Measurements from ENCODE around the gene PPP1R37. TPM values are rescaled to one million over a fixed set of nuclear protein-coding genes. Genes with fewer than 3 reads are reported as not detected.

PPP1R37 gene, protein sequence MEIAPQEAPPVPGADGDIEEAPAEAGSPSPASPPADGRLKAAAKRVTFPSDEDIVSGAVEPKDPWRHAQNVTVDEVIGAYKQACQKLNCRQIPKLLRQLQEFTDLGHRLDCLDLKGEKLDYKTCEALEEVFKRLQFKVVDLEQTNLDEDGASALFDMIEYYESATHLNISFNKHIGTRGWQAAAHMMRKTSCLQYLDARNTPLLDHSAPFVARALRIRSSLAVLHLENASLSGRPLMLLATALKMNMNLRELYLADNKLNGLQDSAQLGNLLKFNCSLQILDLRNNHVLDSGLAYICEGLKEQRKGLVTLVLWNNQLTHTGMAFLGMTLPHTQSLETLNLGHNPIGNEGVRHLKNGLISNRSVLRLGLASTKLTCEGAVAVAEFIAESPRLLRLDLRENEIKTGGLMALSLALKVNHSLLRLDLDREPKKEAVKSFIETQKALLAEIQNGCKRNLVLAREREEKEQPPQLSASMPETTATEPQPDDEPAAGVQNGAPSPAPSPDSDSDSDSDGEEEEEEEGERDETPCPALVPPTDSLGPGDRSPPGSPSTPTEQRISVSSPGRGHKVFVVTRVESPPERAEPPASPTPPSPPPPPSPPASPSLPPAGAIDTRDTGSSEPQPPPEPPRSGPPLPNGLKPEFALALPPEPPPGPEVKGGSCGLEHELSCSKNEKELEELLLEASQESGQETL
- total RNA-seq: 16.2 TPM

DNA sequence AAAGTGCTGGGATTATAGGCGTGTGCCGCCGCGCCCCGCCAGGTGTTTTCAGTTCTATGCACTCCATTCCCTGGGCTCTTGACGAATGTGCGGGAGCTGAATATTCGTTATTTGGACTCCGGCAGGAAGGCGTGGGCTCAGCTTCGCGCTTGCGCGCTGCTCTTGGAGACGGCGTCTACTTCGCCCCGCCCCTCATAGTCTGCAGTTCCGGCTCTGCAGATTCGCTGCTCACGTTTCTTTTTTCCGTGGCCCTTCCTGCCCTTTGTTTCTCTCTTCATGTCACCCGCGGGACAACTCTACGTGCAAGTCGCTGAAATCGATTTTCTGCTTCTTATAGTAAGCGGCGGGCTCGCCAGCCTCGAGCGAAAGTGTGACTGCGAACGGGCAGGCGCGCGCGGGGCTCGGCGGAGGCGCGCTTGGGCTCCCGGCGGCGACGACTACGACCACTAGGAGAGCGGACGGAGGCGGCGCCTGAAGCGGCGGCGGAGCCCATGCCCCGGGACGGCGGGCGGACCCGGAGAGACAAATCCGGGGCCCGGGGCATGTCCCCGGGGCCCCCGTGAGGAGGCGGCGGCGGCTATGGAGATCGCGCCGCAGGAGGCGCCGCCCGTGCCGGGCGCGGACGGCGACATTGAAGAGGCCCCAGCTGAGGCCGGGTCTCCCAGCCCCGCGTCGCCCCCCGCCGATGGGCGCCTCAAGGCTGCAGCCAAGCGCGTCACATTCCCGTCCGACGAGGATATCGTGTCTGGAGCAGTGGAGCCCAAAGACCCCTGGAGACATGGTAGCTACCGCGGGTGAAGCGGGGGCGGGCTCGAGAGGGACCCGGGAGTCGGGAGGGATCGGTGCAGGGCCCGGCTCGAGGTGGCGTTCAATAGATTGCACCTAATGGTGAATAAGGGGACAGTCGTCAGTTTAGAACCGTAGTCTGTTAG, at the start of gene PPP1R37:
Gene PPP1R37 (plus strand): TSS at position 433 of the 932 bp plus-strand sequence. CDS start 147 bp downstream, at position 580.
- no peaks in the 10 kb centered on the region for H3K27me3 ChIP-seq (ENCODE audit: control insufficient read depth in 3 of 3, insufficient read depth in 3 of 3, low read length in 3 of 3)
- peaks cover 55 to 63% (median 55%) of the 10 kb centered on the region in 3 donors for H3K4me1 ChIP-seq (ENCODE audit: control insufficient read depth in 3 of 3, insufficient read depth in 3 of 3, low read length in 3 of 3)
- peak within 1 kb of the TSS; percentile 95 for H3K27ac ChIP-seq (ENCODE audit: low read depth, low read length)
- peak within 1 kb of the TSS; percentile 78 to 91 (median 90) for H3K4me3 ChIP-seq (ENCODE audit: low read length in 3 of 3)
- peaks cover 4 to 11% (median 8%) of the 10 kb centered on the region in 3 donors for H3K36me3 ChIP-seq (ENCODE audit: control insufficient read depth in 3 of 3, insufficient read depth in 3 of 3, low read length in 3 of 3)
- H3K9ac ChIP-seq (ENCODE audit: low read depth in 1 of 3, low read length in 3 of 3): peak within 1 kb of the TSS; percentile 91 to 96 (median 94)
- no peaks in the 10 kb centered on the region for H3K9me3 ChIP-seq (ENCODE audit: control insufficient read depth in 3 of 3, low read length in 3 of 3)

DNA sequence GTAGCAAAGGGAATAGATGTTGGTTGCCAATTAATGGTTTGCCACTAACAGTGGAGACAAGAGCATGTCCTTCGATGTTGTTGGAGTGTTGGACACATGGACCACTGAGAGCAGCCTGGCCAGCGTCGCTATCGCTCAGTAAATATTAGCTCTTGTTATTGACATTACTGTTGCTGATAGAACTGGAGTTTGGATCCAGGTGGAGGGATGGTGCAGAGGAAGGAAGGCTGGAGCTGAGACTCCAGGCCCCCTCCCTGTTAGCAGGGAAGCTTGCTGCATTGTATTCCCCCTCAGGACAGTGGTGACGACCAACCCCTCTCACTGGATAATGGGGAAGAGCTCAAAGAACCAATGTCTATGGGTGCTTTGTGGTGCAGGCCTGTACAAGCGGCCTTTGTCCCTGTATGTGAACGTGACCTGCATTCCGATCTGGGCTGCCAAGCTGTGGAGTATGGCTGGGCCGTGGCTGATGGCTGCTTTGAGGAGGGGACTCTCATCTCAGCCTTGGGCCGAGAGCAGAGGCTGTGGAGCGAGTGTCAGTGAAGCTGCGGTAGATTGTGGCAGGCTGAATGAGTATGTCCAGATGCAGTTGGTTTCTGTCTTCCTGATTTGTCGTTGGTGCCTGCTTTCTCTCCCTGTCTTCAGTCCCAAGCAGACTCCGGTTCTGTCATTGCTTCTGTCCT, 47.2 kb upstream of the PPP1R37 start:
- Histone ChIP-seq H3K4me3 (ENCODE audit: low read length in 3 of 3) (no peak overlapping the region), H3K9ac (ENCODE audit: low read depth in 1 of 3, low read length in 3 of 3) (peak overlapping the region in 1 of 3 donors; percentile 40), H3K4me1 (ENCODE audit: control insufficient read depth in 3 of 3, insufficient read depth in 3 of 3, low read length in 3 of 3) (peaks cover 18 to 38% (median 28%) of the 10 kb centered on the region in 3 donors), H3K36me3 (ENCODE audit: control insufficient read depth in 3 of 3, insufficient read depth in 3 of 3, low read length in 3 of 3) (peaks cover 37 to 43% (median 42%) of the 10 kb centered on the region in 3 donors), H3K27ac (ENCODE audit: low read depth, low read length) (no peak overlapping the region), H3K27me3 (ENCODE audit: control insufficient read depth in 3 of 3, insufficient read depth in 3 of 3, low read length in 3 of 3) (no peaks in the 10 kb centered on the region), H3K9me3 (ENCODE audit: control insufficient read depth in 3 of 3, low read length in 3 of 3) (no peaks in the 10 kb centered on the region)

DNA sequence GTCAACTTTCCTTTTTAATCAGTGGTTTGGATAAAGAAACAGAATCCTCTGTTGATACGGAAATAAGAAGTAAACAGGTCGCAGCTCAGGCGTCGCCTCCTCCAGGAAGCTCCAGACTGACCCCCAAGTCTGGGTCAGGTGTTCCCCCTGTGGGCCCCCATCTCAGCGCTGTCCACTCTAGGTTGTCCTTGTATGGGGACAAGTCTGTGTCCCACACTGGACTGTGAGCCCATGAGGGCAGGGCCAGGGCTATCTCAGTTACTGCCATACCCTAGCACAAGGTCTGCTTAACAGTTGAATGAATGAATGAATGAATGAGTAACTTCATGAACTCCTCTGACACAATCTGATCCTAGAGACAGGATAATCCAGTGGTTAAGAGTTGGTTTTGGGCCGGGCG, 46.6 kb upstream of the PPP1R37 start:
- no peak overlapping the region for H3K9ac ChIP-seq (ENCODE audit: low read depth in 1 of 3, low read length in 3 of 3)
- H3K9me3 ChIP-seq (ENCODE audit: control insufficient read depth in 3 of 3, low read length in 3 of 3): no peaks in the 10 kb centered on the region
- no peak overlapping the region for H3K27ac ChIP-seq (ENCODE audit: low read depth, low read length)
- no peak overlapping the region for H3K4me3 ChIP-seq (ENCODE audit: low read length in 3 of 3)
- H3K27me3 ChIP-seq (ENCODE audit: control insufficient read depth in 3 of 3, insufficient read depth in 3 of 3, low read length in 3 of 3): no peaks in the 10 kb centered on the region
- H3K4me1 ChIP-seq (ENCODE audit: control insufficient read depth in 3 of 3, insufficient read depth in 3 of 3, low read length in 3 of 3): peaks cover 17 to 35% (median 26%) of the 10 kb centered on the region in 3 donors
- H3K36me3 ChIP-seq (ENCODE audit: control insufficient read depth in 3 of 3, insufficient read depth in 3 of 3, low read length in 3 of 3): peaks cover 33 to 39% (median 39%) of the 10 kb centered on the region in 3 donors

DNA sequence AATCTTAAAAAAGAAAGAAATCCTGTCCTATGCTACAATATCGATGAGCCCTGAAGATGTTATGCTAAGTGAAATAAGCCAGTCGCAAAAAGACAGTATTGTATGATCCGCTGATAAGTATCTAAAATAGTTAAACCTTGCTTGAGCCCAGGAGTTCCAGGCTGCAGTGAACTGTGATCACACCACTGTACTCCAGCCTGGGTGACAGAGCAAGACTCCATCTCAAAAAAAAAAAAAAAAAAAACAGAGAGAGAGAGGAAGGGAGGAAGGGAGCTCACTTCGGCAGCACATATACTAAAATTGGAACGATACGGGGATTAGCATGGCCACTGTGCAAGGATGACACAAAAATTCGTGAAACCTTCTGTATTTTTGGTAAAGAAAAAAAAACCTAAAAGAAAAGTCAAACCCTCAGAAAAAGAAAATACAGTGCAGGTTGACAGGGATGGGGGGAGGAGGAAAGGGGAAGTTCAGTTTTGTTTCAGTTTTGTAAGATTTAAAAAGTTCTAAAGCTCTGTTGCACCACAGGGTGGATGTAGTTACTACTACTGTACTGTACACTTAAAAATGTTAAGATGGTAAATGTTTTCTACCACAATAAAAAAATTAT, 45.7 kb upstream of the PPP1R37 start:
- Histone ChIP-seq H3K4me3 (ENCODE audit: low read length in 3 of 3) (no peak overlapping the region), H3K27ac (ENCODE audit: low read depth, low read length) (no peak overlapping the region), H3K4me1 (ENCODE audit: control insufficient read depth in 3 of 3, insufficient read depth in 3 of 3, low read length in 3 of 3) (peaks cover 10 to 28% (median 21%) of the 10 kb centered on the region in 3 donors), H3K9ac (ENCODE audit: low read depth in 1 of 3, low read length in 3 of 3) (no peak overlapping the region), H3K27me3 (ENCODE audit: control insufficient read depth in 3 of 3, insufficient read depth in 3 of 3, low read length in 3 of 3) (no peaks in the 10 kb centered on the region), H3K9me3 (ENCODE audit: control insufficient read depth in 3 of 3, low read length in 3 of 3) (no peaks in the 10 kb centered on the region), H3K36me3 (ENCODE audit: control insufficient read depth in 3 of 3, insufficient read depth in 3 of 3, low read length in 3 of 3) (peaks cover 30 to 38% (median 33%) of the 10 kb centered on the region in 3 donors)

DNA sequence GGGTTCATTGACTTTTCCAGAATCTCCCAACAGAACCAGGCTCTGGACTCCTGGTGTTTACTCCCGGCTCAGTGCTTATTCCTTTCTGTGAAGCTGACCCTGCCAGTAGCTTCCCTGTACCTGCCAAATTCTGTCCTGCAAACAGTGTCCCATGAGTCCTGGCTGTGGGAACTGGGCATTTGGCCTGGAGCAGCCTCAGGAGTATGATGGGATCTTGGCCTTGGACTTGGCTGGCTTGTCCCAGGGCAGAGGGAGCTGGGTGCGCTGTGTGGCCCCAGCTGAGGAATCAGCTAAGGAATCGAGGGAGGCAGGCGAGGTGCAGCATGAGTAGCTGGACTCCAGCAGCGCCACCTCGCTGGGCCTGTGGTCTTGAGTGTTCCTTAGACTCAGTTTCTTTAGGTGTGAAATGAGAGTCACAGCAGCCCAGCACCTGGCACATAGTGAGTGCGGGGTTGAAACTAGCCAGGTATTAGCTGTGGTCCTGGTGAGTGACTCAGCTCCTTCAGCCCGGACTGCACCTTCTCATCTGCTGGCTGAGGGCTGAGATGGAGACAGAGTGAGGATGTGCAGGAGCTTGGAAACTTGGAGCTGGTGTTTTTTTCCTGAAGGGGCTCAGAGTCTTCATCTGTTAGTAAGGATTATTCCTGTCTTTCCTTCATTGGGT, 43.8 kb upstream of the PPP1R37 start:
- H3K4me3 ChIP-seq (ENCODE audit: low read length in 3 of 3): peak overlapping the region in 1 of 3 donors; percentile 6
- H3K9me3 ChIP-seq (ENCODE audit: control insufficient read depth in 3 of 3, low read length in 3 of 3): no peaks in the 10 kb centered on the region
- H3K36me3 ChIP-seq (ENCODE audit: control insufficient read depth in 3 of 3, insufficient read depth in 3 of 3, low read length in 3 of 3): peaks cover 33 to 43% (median 35%) of the 10 kb centered on the region in 3 donors
- no peaks in the 10 kb centered on the region for H3K27me3 ChIP-seq (ENCODE audit: control insufficient read depth in 3 of 3, insufficient read depth in 3 of 3, low read length in 3 of 3)
- H3K27ac ChIP-seq (ENCODE audit: low read depth, low read length): no peak overlapping the region
- peak overlapping the region in 2 of 3 donors; percentile 33 to 45 for H3K9ac ChIP-seq (ENCODE audit: low read depth in 1 of 3, low read length in 3 of 3)
- H3K4me1 ChIP-seq (ENCODE audit: control insufficient read depth in 3 of 3, insufficient read depth in 3 of 3, low read length in 3 of 3): peaks cover 10 to 28% (median 21%) of the 10 kb centered on the region in 3 donors

DNA sequence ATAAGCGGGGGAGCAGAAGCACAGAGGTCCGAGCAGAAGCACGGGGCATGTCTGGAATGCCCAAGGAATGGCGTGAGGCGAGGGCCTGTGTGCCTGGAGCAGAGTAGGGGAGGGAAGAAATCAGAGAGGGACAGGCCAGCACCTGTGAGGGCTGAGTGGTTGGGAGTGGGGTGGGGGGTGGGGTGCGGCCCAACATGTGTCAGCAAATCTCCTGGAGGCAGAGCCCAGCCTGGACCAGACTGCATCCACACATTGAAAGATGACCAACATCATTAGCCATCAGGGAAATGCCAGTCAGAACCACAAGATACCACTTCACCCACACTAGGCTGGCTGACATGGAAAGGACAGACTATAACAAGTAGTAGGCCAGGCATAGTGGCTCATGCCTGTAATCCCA, 42.9 kb upstream of the PPP1R37 start:
- Histone ChIP-seq H3K4me3 (ENCODE audit: low read length in 3 of 3) (no peak overlapping the region), H3K9ac (ENCODE audit: low read depth in 1 of 3, low read length in 3 of 3) (peak overlapping the region in 1 of 3 donors; percentile 40), H3K27ac (ENCODE audit: low read depth, low read length) (no peak overlapping the region), H3K4me1 (ENCODE audit: control insufficient read depth in 3 of 3, insufficient read depth in 3 of 3, low read length in 3 of 3) (peaks cover 10 to 28% (median 21%) of the 10 kb centered on the region in 3 donors), H3K9me3 (ENCODE audit: control insufficient read depth in 3 of 3, low read length in 3 of 3) (no peaks in the 10 kb centered on the region), H3K27me3 (ENCODE audit: control insufficient read depth in 3 of 3, insufficient read depth in 3 of 3, low read length in 3 of 3) (no peaks in the 10 kb centered on the region), H3K36me3 (ENCODE audit: control insufficient read depth in 3 of 3, insufficient read depth in 3 of 3, low read length in 3 of 3) (peaks cover 34 to 39% (median 34%) of the 10 kb centered on the region in 3 donors)

DNA sequence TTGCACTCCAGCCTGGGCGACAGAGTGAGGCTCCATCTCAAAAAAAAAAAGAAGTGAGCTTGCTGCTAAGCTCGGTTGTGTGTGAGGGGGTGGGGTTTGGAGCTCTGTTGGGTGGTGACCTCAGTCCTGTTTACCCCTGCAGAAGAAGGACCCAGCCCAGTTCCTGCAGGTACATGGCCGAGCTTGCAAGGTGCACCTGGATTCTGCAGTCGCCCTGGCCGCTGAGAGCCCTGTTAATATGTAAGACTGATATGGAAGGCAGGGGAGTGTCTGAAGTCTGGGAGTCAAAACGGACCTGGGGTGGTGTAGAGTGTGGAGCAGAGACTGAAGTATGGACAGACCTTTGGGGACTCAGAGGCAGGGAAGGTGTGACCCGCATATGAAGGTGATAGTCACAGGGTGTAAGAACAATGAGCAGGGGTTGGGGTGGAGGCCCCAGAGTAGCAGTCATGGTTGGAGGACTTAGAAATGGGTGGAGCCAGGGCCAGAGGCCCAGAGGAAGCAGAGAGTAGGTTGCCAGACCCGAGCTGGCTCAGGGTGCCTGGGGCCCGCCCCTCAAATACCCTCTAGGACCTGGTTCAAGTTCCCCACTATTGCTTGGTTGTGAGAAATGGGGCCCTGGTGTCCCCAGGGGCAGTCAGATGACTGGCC, 40.9 kb upstream of the PPP1R37 start:
- no peak overlapping the region for H3K4me3 ChIP-seq (ENCODE audit: low read length in 3 of 3)
- no peak overlapping the region for H3K9ac ChIP-seq (ENCODE audit: low read depth in 1 of 3, low read length in 3 of 3)
- peaks cover 10 to 16% (median 16%) of the 10 kb centered on the region in 3 donors for H3K4me1 ChIP-seq (ENCODE audit: control insufficient read depth in 3 of 3, insufficient read depth in 3 of 3, low read length in 3 of 3)
- no peak overlapping the region for H3K27ac ChIP-seq (ENCODE audit: low read depth, low read length)
- no peaks in the 10 kb centered on the region for H3K27me3 ChIP-seq (ENCODE audit: control insufficient read depth in 3 of 3, insufficient read depth in 3 of 3, low read length in 3 of 3)
- no peaks in the 10 kb centered on the region for H3K9me3 ChIP-seq (ENCODE audit: control insufficient read depth in 3 of 3, low read length in 3 of 3)
- H3K36me3 ChIP-seq (ENCODE audit: control insufficient read depth in 3 of 3, insufficient read depth in 3 of 3, low read length in 3 of 3): peaks cover 42 to 46% (median 44%) of the 10 kb centered on the region in 3 donors

DNA sequence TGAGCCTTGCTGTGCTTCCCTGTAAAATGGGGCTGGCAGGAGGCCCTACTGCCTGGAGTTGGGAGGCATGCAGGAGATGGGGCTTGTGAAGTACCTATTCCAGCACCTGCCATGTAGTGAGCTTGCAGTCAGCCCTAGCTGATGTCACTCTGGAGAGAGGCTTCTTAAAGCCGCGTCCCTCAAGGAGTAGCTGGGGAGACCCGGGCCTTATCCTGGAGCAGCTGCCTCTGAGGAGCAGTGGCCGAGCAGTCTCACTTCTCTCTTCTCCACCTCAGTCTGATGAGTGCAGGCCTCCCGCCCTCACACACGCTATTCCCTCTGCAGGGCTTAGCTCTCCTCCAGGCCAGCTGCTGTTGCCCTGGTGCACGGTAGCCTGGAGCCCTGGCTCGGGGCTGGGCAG, 36.1 kb upstream of the PPP1R37 start:
- H3K4me1 ChIP-seq (ENCODE audit: control insufficient read depth in 3 of 3, insufficient read depth in 3 of 3, low read length in 3 of 3): peaks cover 0 to 5% (median 0%) of the 10 kb centered on the region in 3 donors
- H3K27ac ChIP-seq (ENCODE audit: low read depth, low read length): no peak overlapping the region
- no peak overlapping the region for H3K4me3 ChIP-seq (ENCODE audit: low read length in 3 of 3)
- no peaks in the 10 kb centered on the region for H3K9me3 ChIP-seq (ENCODE audit: control insufficient read depth in 3 of 3, low read length in 3 of 3)
- no peak overlapping the region for H3K9ac ChIP-seq (ENCODE audit: low read depth in 1 of 3, low read length in 3 of 3)
- H3K36me3 ChIP-seq (ENCODE audit: control insufficient read depth in 3 of 3, insufficient read depth in 3 of 3, low read length in 3 of 3): peaks cover 85 to 92% (median 90%) of the 10 kb centered on the region in 3 donors
- H3K27me3 ChIP-seq (ENCODE audit: control insufficient read depth in 3 of 3, insufficient read depth in 3 of 3, low read length in 3 of 3): no peaks in the 10 kb centered on the region

Measured in skeletal muscle tissue (tissue), 4 donors.